Neural progenitor cell (in vitro differentiated cells): ENCODE data around the gene EIF4G3. TPM values are rescaled to one million over a fixed set of nuclear protein-coding genes. Genes with fewer than 3 reads are reported as not detected.
"Not testable (repeated sequence)": the region's sequence is repeated elsewhere in the genome, so short reads cannot be mapped to it uniquely, and the experiment has no call there.

ENCODE experiments used
- DNase-seq: peaks from one replicate; pipeline ENCODE4 v3.0.0-alpha.2; 2016; ENCODE audit warnings: low spot score
- H2AFZ ChIP-seq: fragments of 200-600 bp; sonication (generic); replicated peaks from 2 replicates; pipeline ENCODE4 v1.6.1; 2016; ENCODE audit warnings: antibody characterized with exemption
- H3F3A ChIP-seq: fragments of 200-600 bp; sonication (generic); 2 replicates; pipeline ENCODE4 v1.6.1; 2016; ENCODE audit warnings: antibody characterized with exemption, low read depth
- H3K27ac ChIP-seq: fragments of 200-600 bp; sonication (generic); 2 replicates; pipeline ENCODE4 v1.5.1; 2016; ENCODE audit warnings: mild to moderate bottlenecking
- H3K27me3 ChIP-seq: fragments of 200-600 bp; sonication (generic); 2 replicates; pipeline ENCODE4 v1.6.1; 2016; ENCODE audit warnings: mild to moderate bottlenecking, moderate library complexity
- H3K36me3 ChIP-seq: fragments of 200-600 bp; sonication (generic); 2 replicates; pipeline ENCODE4 v1.5.1; 2016
- H3K4me1 ChIP-seq: fragments of 200-600 bp; sonication (generic); 2 replicates; pipeline ENCODE4 v1.6.1; 2016; ENCODE audit warnings: mixed run types
- H3K4me2 ChIP-seq: fragments of 200-600 bp; sonication (generic); 2 replicates; pipeline ENCODE4 v1.6.1; 2016
- H3K4me3 ChIP-seq: fragments of 200-600 bp; sonication (generic); 2 replicates; pipeline ENCODE4 v1.5.1; 2016
- H3K79me2 ChIP-seq: fragments of 200-600 bp; sonication (generic); 2 replicates; pipeline ENCODE4 v1.6.1; 2016; ENCODE audit warnings: low read depth
- H3K9ac ChIP-seq: fragments of 200-600 bp; sonication (generic); 2 replicates; pipeline ENCODE4 v1.6.1; 2016
- H3K9me3 ChIP-seq: fragments of 200-600 bp; sonication (generic); 2 replicates; pipeline ENCODE4 v1.5.1; 2016; ENCODE audit warnings: low read depth
- H4K20me1 ChIP-seq: fragments of 200-600 bp; sonication (generic); 2 replicates; pipeline ENCODE4 v1.6.1; 2016; ENCODE audit warnings: low read depth
- H3K27ac Mint-ChIP-seq: 3 replicates; pipeline ENCODE4 v1.8.0; 2021; ENCODE audit warnings: mixed read lengths
- H3K27me3 Mint-ChIP-seq: 2 replicates; pipeline ENCODE4 v1.8.0; 2022; ENCODE audit warnings: low read depth, mild to moderate bottlenecking, inconsistent platforms, moderate library complexity, mixed read lengths; ENCODE audit not compliant: insufficient read depth
- H3K36me3 Mint-ChIP-seq: 3 replicates; pipeline ENCODE4 v1.8.0; 2021; ENCODE audit warnings: mixed read lengths
- H3K4me1 Mint-ChIP-seq: 3 replicates; pipeline ENCODE4 v1.8.0; 2021; ENCODE audit warnings: mixed read lengths
- H3K4me3 Mint-ChIP-seq: 3 replicates; pipeline ENCODE4 v1.8.0; 2021; ENCODE audit warnings: mild to moderate bottlenecking, moderate library complexity, mixed read lengths
- H3K9me3 Mint-ChIP-seq: 3 replicates; pipeline ENCODE4 v1.8.0; 2020; ENCODE audit warnings: mixed read lengths
- CTCF ChIP-seq: fragments of 200-600 bp; sonication (generic); IDR thresholded peaks from 2 replicates; pipeline ENCODE4 v1.5.1; 2017; ENCODE audit warnings: antibody characterized with exemption, mild to moderate bottlenecking
- EZH2 ChIP-seq: fragments of 200-600 bp; sonication (generic); IDR thresholded peaks from 2 replicates; pipeline ENCODE4 v1.6.1; 2017; ENCODE audit warnings: antibody characterized with exemption, mild to moderate bottlenecking, moderate library complexity
- EZH2phosphoT487 ChIP-seq: fragments of 200-600 bp; sonication (generic); IDR thresholded peaks from 2 replicates; pipeline ENCODE4 v1.6.1; 2017; ENCODE audit warnings: antibody characterized with exemption
- total RNA-seq: library from RNA; depleted of rRNA; stranded (reverse); fragments of >200 nt; gene quantifications from 2 replicates; pipeline ENCODE4 v1.2.3, GENCODE V29; 2015; ENCODE audit warnings: low replicate concordance

Gene EIF4G3
- total RNA-seq, 1 donor from 2014 or later = 73.4 TPM

GRCh38 chr1:21201650-21202049 lies 25.0 kb upstream of the EIF4G3 start:
- no peak overlapping the region for H3K4me3 ChIP-seq
- H3K9me3 ChIP-seq = no peaks in the 10 kb centered on the region
- no peaks in the 10 kb centered on the region for H3F3A ChIP-seq
- Mint-ChIP-seq H3K4me1 (no peaks in the 10 kb centered on the region), H3K27me3 (peaks cover 7% of the 10 kb centered on the region), H3K4me3 (no peak overlapping the region), H3K27ac (no peak overlapping the region), H3K9me3 (no peaks in the 10 kb centered on the region), H3K36me3 (no peaks in the 10 kb centered on the region)
- peaks cover 14% of the 10 kb centered on the region for H3K27me3 ChIP-seq
- H3K9ac ChIP-seq = no peak overlapping the region
- H3K4me2 ChIP-seq = no peak overlapping the region
- TF ChIP-seq CTCF (no peak), EZH2 (no peak), EZH2phosphoT487 (no peak)
- H3K27ac ChIP-seq = no peak overlapping the region
- no peaks in the 10 kb centered on the region for H3K36me3 ChIP-seq
- no peak for DNase-seq
- H4K20me1 ChIP-seq = no peaks in the 10 kb centered on the region
- H3K4me1 ChIP-seq = no peaks in the 10 kb centered on the region
- H2AFZ ChIP-seq = no peak overlapping the region
- no peaks in the 10 kb centered on the region for H3K79me2 ChIP-seq

- not testable (repeated sequence) for H3K9me3 ChIP-seq, H3K4me3 Mint-ChIP-seq, H3K4me1 Mint-ChIP-seq, H3K4me2 ChIP-seq, H3K9ac ChIP-seq, H3K4me3 ChIP-seq, H4K20me1 ChIP-seq, H2AFZ ChIP-seq, H3K27ac Mint-ChIP-seq, H3K27me3 Mint-ChIP-seq, H3K27ac ChIP-seq, H3K4me1 ChIP-seq, H3K36me3 ChIP-seq, DNase-seq, H3K79me2 ChIP-seq, H3K36me3 Mint-ChIP-seq, H3F3A ChIP-seq, H3K9me3 Mint-ChIP-seq
- H3K27me3 ChIP-seq = peaks cover 14% of the 10 kb centered on the region
These were observed 24.5 kb upstream of the EIF4G3 start for GRCh38 chr1:21201238-21201637.

- no peak for DNase-seq
- H3K4me1 Mint-ChIP-seq = peaks cover 3% of the 10 kb centered on the region
- peaks cover 7% of the 10 kb centered on the region for H3K27me3 Mint-ChIP-seq
- H3K9me3 Mint-ChIP-seq = no peaks in the 10 kb centered on the region
- Histone ChIP-seq H3K4me3 (no peak overlapping the region), H3K9me3 (no peaks in the 10 kb centered on the region), H3K79me2 (no peaks in the 10 kb centered on the region), H4K20me1 (no peaks in the 10 kb centered on the region), H3K4me1 (no peaks in the 10 kb centered on the region), H3K9ac (no peak overlapping the region), H3F3A (no peaks in the 10 kb centered on the region), H3K4me2 (no peak overlapping the region), H3K27ac (no peak overlapping the region), H3K27me3 (peaks cover 14% of the 10 kb centered on the region), H3K36me3 (no peaks in the 10 kb centered on the region), H2AFZ (no peak overlapping the region)
- TF ChIP-seq EZH2phosphoT487 (no peak), EZH2 (no peak), CTCF (no peak)
- H3K4me3 Mint-ChIP-seq = no peak overlapping the region
- H3K27ac Mint-ChIP-seq = no peak overlapping the region
- no peaks in the 10 kb centered on the region for H3K36me3 Mint-ChIP-seq
These were observed 24.1 kb upstream of the EIF4G3 start for GRCh38 chr1:21200767-21201166.

GRCh38 chr1:21198929-21199328 lies 22.2 kb upstream of the EIF4G3 start:
- Histone ChIP-seq H3K4me1 (no peaks in the 10 kb centered on the region), H4K20me1 (no peaks in the 10 kb centered on the region), H3K4me2 (no peak overlapping the region), H2AFZ (no peak overlapping the region), H3K27me3 (peaks cover 22% of the 10 kb centered on the region), H3K9ac (no peak overlapping the region), H3K9me3 (no peaks in the 10 kb centered on the region), H3K79me2 (no peaks in the 10 kb centered on the region), H3K36me3 (no peaks in the 10 kb centered on the region), H3F3A (no peaks in the 10 kb centered on the region), H3K27ac (no peak overlapping the region), H3K4me3 (no peak overlapping the region)
- DNase-seq = no peak
- H3K4me3 Mint-ChIP-seq = no peak overlapping the region
- H3K36me3 Mint-ChIP-seq = no peaks in the 10 kb centered on the region
- no peaks in the 10 kb centered on the region for H3K9me3 Mint-ChIP-seq
- no peak overlapping the region for H3K27ac Mint-ChIP-seq
- peaks cover 7% of the 10 kb centered on the region for H3K27me3 Mint-ChIP-seq
- TF ChIP-seq EZH2phosphoT487 (no peak), CTCF (no peak), EZH2 (no peak)
- H3K4me1 Mint-ChIP-seq = peaks cover 9% of the 10 kb centered on the region
